ENCODE data around the gene GNB1L. TPM values are rescaled to one million over a fixed set of nuclear protein-coding genes. Genes with fewer than 3 reads are reported as not detected.

Gene GNB1L
- total and polyA plus RNA-seq, 9 of the 15 experiments (the other 6 are each of a cell fraction or from before 2014, with no cell fraction given): 0.56 to 50.5 (median 10.2) TPM

GRCh38 chr22:19866665-19867009 lies 12.0 kb upstream of the GNB1L start:
- peaks cover 8 to 31% of the 10 kb centered on the region in 2 experiments; a peak in 4 of 5 replicates for H3K4me1 ChIP-seq (replicated peaks in 1 of 2; ENCODE audit: control insufficient read depth in 2 of 2, insufficient read depth in 2 of 2, low read length in 2 of 2)
- no peaks in the 10 kb centered on the region for H3K36me3 ChIP-seq (ENCODE audit: control insufficient read depth, insufficient read depth, low read length)
- intact Hi-C loops (cut with micrococcal nuclease) (no loop called here), in situ Hi-C loops (cut with MboI) (no loop called here)
- peaks cover 2 to 29% of the 10 kb centered on the region in 2 experiments; a peak in 3 of 5 replicates for H3K27me3 ChIP-seq (ENCODE audit: control insufficient read depth in 2 of 2, insufficient read depth in 2 of 2, low read length in 2 of 2)
- H3K9me3 ChIP-seq (replicated peaks; ENCODE audit: control insufficient read depth, insufficient read depth, low read depth, low read length): no peaks in the 10 kb centered on the region
- no peak for DNase-seq (ENCODE audit: extremely low read depth in 1 of 4, low spot score in 3 of 4)
- H3K9me1 ChIP-seq (ENCODE audit: control insufficient read depth, insufficient read depth, low read length): no peaks in the 10 kb centered on the region
- ChIA-PET POLR2A (interaction anchor here (0.6 to 4.9 kb wide), 5 partner anchors 8 to 797 kb away, joined by 3 to 48 read pairs (median 5); partner anchors contain the start of genes GNB1L and RTL10), CTCF (ENCODE audit: low intra/inter-chr PET ratio) (interaction anchor here (0.6 kb wide), 1 partner anchor 333 kb away, joined by 4 read pairs; no protein-coding TSS in a partner anchor)
- no peak overlapping the region for H3K27ac ChIP-seq (ENCODE audit: extremely low read depth, low read depth, low read length)
- FAIRE-seq: no peak
- no peaks in the 10 kb centered on the region for H3K79me2 ChIP-seq (ENCODE audit: control insufficient read depth, insufficient read depth, low read length)
- no peak overlapping the region for H2AFZ ChIP-seq (ENCODE audit: low read depth, low read length)
- 36% methylated on average over 3 of the region's 3 CpGs for WGBS (ENCODE audit: insufficient coverage, low coverage, missing lambda C conversion rate)
- no peak for ATAC-seq
- TF ChIP-seq IFI16 (CRISPR knock-in tag; IDR thresholded peaks at IDR 0.05) (0 out of 2 replicates have a peak, but pooled peaks have one; percentile 56), ZNF311 (CRISPR knock-in tag; IDR thresholded peaks at IDR 0.05) (peak; percentile 47; the same call in 1 of the 2 replicates), CBFA2T2 (conservative IDR thresholded peaks at IDR 0.05) (no peak), GMEB1 (CRISPR knock-in tag; IDR thresholded peaks at IDR 0.05) (0 out of 2 replicates have a peak, but pooled peaks have one; percentile 20), ZNF707 (CRISPR knock-in tag; conservative IDR thresholded peaks at IDR 0.05) (0 out of 2 replicates have a peak, but pooled peaks have one; percentile 33), ZNF277 (CRISPR knock-in tag; IDR thresholded peaks at IDR 0.05; ENCODE audit: borderline replicate concordance) (peak; percentile 79; the same call in 1 of the 2 replicates), ZFP1 (CRISPR knock-in tag; IDR thresholded peaks at IDR 0.05) (0 out of 2 replicates have a peak, but pooled peaks have one; percentile 18), ZNF436 (CRISPR knock-in tag; IDR thresholded peaks at IDR 0.05) (peak; percentile 39; the same call in 1 of the 2 replicates), CBX2 (IDR thresholded peaks at IDR 0.05; ENCODE audit: insufficient read depth, low read length, poor library complexity, severe bottlenecking) (peak; percentile 72), ZNF316 (IDR thresholded peaks at IDR 0.05) (no peak), ZNF174 (CRISPR knock-in tag; IDR thresholded peaks at IDR 0.05) (0 out of 2 replicates have a peak, but pooled peaks have one; percentile 55)
- peaks cover 6% of the 10 kb centered on the region for H4K20me1 ChIP-seq (replicated peaks; ENCODE audit: control insufficient read depth, insufficient read depth, low read length)
- H3K4me3 ChIP-seq: no peak overlapping the region
- no TSS peak for BruUV-seq (replicated peaks)
- H3K9ac ChIP-seq (ENCODE audit: insufficient read depth in 1 of 2, low read depth in 2 of 2, low read length in 2 of 2): no peak overlapping the region
- H3K4me2 ChIP-seq (ENCODE audit: insufficient read depth, low read length): no peak overlapping the region
